ENCODE measurements around the gene MFAP5.
A peak's percentile ranks its signal among the peaks of the same experiment; 100 is the strongest.
"Not testable (repeated sequence)": the region's sequence is repeated elsewhere in the genome, so short reads cannot be mapped to it uniquely, and the experiment has no call there.

Gene MFAP5

DNA sequence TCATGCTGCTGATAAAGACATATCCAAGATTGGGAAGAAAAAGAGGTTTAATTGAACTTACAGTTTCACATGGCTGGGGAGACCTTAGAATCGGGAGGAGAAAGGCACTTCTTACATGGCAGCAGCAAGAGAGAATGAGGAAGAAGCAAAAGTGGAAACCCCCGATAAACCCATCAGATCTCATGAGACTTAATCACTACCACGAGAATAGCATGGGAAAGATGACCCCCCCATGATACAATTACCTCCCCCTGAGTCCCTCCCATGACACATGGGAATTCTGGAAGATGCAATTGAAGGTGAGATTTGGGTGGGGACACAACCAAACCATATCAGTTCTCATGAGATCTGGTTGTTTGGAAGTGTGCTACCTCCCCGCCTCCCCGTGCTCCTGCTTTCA is 9.8 kb upstream of the MFAP5 start:
- no peak for DNase-seq

DNA sequence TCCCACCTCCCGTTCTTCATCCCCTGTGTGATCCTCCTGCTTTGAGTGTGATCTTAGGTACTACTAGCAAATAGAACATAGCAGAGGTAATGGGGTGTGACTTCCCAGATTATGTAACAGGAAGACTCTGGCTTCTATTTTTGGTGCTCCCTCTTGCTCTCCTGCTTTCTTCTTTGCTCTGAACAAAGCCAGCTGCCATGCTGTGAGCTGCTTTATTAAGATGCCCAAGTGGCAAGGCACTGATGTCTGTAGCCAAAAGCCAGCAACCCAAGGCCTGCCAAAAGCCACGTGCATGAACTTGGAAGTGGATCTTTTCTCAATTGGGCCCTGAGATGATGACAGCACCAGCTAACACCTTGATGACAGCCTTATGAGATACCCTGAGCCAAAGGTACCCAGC is 5.8 kb upstream of the MFAP5 start:
- DNase-seq, result no peak

DNA sequence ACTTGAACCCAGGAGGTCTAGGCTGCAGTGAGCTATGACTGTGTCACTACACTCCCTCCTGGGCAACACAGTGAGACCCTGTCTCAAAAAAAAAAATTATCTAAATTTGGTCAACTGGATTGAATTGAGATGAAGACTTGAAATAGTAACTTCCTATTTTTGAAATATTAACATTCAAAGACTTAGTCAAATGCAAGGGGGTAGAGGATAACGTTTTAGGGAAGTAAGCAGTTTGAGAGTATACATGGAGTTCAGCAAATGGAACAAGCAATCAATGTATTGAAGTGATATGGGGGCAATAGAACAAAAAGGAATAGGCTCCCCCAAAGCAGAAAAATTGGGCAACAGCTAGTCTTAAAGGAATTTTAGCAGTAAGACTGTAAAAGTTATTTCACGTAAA is 4.6 kb upstream of the MFAP5 start:
- DNase-seq, result peak; percentile 60

DNA sequence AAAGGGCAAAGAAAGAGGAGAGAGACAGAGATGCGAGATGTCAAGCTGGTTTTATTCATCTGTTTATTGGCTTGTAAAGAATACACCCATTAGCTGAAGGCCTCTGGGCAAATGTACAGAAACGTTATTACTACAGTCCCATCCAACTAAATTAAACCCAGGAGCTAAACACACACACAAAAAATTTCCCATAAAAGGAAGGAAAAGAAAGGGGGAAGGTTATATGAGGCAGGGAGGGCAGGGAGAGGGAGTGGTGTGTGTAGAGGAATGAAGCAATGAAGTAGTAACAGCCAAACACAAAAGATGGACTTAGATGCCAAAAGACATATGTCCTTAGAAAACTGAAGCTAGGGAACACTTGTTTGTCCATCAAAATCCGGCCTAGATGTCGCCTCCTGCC is 3.1 kb upstream of the MFAP5 start:
- DNase-seq, result no peak

DNA sequence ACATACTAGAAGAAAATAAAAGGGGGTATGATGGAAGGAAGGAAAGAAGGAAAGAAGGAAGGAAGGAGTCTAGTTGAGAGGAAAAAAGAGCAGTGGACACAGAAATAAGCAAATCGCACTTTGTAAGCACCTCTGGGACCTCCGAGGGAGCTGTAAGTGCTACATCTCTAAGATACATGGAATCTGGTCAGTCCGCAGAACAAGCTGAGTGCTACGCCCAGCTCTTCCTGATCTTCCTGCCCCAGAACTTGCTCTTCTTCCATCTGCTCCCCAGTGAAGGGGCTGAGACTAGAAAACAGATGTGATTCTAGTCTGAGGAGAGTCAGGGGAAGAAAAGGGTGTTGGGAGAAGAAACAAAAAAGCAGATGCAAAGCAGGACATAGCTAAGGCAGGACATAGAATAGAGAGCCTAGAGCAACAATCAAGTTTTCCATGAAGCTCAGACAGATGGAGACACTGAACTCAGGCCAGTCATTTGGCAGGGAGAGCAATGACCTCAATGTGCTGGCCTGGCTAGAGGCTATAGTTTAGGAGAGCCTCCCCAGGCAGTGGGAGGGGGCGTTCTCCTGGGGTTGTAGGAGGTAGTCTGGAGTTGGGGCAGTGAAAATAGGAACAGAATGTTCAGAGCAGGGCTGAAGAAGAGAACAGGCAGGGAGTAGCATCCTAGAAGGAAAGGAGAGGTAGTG is 1.7 kb upstream of the MFAP5 start:
- no peak for DNase-seq

DNA sequence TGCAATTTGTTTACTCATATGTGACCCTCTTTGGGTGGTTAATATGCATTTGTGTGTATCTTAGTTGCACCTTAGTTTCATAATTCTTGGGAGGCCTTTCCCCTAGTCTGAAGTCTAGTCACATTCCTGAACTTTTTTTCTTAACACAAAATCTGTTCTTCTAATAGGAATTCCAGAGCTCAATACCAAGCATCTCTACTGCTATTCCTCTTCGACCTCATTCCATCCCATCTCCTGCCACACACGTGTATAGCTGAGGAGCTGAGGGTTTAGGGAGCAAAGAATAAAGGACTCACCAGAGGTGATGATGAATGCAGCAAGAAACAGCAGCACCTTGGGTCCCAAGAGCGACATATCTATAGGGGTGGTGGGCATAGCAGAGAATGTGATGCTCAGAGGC is 875 bp downstream of the MFAP5 start:
- DNase-seq, result no peak

DNA sequence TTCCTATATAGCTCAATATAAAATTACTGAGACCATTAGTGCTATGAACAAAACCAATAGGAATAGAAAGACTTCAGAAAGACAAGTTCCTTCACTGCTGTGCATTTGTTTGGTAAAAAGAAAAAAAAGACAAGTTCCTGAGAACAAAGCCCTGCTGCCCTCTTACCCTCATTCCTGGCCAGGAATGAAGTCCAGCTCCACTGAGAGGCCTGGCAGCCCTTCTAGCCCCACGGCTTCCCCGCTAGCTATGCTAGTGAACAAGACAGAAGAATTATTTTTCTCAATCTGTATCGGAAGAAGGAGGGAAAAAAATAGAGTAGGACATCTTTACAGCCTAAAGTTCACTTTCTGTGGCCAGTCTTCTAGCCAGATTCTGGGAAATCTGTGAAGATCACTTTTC is 1.6 kb downstream of the MFAP5 start:
- DNase-seq, result no peak

DNA sequence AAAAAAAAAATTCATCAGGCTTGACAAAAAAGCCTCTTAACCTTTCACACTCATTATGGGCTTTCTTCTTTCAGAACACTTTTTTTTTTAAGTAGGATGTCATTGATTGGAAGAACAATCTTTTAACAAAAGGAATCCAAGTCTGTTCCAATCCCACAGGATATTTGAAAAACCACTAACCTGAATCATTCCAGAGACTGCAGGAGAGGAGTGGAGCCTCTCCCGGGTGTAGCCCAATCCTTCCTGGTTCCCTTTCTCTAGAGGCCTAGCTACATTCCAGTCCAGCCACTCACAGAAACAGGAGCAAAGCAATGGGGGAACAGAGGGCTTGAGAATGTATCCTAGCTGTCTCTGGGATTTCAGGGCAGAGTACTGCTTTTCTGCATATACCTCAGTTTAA is 4.3 kb downstream of the MFAP5 start:
- DNase-seq, result no peak

DNA sequence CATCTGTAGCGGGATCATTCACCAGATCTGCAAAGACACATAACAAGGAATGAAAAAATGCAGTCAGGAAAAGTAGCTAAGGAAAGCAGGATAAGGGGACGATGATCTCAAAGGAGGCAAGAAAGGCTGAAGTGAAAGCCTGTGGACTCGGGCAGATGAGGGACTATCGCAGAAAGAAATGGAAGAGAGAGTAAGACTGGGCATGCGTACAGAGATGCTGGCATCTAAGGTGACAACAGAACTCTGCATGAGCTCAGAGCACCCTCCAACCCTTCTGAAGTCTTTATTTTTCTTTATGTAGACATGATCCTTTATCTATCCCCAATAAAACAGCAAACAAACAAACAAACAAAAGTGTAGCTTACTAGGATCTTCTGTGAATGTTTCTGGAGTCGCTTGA is 7.2 kb downstream of the MFAP5 start:
- no peak for DNase-seq

DNA sequence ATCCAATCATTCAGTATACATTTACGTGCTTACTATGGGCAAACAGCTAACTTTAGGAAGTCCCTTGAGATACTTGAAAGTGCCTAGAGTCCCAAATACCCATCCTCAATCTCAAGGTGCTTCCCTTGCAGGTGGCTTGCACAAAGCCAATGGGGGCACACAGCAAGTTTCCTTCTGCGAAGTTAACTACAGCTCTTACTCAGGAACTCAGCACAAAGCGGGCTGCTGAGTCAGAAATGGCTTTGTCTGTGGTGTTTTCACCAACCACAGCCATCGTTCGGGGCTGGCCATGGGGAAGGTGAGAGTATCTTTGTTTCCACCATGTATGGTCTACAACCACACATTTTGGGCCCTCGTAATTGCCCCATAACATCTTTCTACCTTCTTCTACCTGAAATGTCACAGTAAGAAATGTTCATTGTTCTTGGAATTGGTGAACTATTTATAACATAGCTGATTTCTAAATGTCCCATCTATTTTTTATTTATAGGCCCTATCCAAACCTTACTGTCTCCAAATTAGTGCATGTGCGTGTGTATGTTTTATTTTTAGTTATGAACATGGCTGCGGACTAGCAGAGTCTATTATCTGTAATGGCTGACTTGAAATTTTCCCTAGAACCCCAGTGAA is 13.9 kb downstream of the MFAP5 start:
- no peak for DNase-seq

DNA sequence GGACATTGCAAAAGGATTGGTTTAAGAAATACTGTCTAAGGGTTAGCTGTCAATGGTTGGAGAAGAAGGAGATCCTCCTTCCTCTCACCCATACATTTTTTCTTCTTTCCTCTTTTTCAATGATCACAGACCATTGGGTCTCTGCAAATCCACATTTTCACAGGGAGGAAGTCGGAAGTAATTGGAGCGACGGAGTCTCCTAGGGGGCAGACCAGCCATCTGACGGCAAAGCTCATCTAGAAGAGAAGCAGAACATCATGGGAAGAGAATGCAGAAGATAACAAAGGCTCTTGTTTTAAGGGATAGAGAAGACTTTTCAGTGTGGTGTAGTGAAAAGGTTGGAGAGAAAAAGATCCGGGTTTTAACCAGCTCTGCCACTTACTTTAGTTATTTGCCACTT is 14.7 kb downstream of the MFAP5 start:
- DNase-seq, result no peak

DNA sequence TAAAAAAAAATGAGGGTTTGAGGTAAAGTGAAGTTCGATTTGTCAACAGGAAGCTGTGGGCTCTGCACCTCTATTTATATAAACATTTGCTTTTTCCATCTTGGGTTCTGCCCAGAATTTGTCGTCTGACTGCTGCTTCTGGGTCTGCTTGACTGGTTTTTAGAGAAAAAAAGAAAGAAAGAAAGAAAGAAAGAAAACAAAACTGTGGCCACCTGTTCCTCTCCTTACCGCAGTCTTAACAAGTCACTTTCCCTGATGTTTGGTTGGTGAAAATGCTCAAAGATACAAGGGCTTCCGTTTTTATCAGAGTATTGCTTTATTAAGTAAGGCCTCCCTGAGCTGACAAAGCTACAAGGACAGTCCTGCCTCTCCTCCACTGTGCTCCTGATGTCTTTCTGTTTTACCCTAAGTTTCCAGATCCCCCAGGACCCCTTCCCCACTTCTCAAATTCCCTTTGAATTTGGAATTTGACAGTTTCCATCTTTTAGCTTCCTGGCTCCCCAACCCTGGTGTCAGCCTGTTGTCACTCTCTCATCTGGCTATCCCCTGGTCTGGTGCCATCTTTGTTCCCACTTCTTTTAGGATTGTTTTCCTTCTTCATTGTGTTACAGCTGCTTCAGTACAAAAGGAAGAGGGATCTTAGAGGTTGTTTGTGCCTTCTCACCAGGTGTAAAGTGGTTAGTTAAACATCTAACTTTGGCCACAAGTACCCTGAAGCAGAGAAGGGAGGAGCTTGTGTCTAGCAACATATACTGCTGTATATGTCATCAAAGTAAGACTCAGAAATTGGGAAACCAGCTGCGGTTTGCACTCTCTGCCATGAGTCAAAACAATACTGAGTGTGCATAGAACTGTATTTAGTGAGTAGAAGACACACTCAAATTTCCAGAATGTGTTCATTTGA is 18.0 kb downstream of the MFAP5 start:
- no peak for DNase-seq

DNA sequence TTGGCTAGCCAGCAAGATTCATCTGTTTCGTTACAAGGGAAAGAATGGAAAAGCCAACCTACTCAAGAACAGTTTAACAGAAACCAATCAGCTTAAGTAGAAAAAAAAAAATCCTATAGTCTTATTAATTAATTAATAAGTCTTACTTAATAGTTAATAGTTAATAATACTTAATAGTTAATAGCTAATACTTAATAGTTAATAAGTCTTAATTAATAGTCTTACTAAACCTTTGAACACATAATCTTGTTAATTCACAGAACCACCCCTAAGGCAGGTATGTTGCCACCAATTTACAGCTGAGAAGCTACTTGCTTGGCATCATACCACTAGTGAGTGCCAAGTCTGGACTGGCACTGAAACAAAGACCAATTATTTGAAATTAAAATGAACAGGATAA is 19.9 kb downstream of the MFAP5 start:
- no peak for DNase-seq

DNA sequence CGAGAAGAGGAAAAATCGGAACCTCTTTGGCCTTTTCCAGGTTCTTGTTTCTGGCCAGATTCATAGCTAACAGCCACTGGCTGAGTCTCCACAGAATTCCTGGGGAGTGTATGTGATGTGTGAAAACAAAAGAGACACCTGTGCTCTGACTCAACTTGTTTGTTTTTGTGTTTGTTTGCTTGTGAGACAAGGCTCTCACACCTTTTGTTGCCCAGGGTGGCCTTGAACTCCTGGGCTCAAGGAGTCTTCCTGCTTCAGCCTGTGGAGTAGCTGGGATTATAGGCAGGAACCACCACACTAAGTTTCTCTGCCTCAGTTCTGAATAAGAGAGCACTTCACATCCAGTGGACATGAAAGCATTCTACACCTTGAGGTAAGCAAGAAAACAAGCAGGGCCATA is 22.7 kb downstream of the MFAP5 start:
- DNase-seq, result no peak

DNA sequence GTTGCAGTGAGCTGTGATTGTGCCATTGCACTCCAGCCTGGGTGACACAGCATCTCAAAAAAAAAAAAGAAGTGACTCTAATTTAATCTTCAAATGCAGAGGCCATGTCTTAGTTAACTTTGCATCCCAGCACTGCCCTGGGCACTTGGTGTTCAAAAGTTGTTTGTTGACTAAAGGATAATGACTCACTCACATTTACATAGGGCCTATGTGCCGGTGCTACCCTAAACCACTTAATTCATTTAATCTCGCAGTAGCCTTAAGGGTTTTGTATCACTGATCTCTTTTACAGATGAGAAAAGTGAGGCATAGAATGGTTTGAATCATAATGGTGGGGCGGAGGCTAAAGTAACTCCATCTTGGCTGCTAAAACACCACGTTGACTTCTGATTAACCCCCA is 23.7 kb downstream of the MFAP5 start:
- DNase-seq, result no peak

DNA sequence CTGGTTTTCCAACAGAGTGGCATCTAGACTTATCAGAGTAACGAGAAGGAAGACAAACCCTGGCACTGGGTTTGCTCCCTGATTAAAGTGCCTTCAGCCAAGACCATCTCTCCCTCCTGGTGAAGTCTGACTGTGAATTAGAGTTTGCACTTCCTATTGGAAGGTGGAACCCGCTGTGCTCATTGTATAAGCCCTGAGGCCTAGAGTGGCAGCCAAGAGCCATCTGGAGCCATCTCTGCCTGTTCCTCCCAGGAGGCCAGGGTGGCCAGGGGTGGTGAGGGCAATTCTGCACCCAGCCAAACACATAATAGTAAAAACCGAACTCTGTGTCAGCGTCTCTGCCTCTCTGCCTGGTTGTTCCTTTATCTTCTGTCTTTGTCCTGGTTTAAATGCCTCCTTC is 25.0 kb downstream of the MFAP5 start:
- DNase-seq, result no peak

DNA sequence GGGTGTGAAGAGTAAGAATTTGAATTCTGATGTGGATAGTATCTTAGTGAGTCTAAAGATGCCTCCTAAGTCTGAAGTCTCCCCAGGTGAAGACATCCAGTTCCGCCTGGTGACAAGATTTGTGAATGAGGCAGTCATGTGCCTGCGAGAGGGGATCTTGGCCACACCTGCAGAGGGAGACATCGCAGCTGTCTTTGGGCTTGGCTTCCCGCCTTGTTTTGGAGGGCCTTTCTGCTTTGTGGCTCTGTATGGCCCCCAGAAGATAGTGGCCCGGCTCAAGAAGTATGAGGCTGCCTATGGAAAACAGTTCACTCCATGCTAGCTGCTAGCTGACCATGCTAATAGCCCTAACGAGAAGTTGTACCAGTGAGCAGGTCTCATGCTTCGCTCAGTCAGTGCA is 25.4 kb downstream of the MFAP5 start:
- no peak for DNase-seq

DNA sequence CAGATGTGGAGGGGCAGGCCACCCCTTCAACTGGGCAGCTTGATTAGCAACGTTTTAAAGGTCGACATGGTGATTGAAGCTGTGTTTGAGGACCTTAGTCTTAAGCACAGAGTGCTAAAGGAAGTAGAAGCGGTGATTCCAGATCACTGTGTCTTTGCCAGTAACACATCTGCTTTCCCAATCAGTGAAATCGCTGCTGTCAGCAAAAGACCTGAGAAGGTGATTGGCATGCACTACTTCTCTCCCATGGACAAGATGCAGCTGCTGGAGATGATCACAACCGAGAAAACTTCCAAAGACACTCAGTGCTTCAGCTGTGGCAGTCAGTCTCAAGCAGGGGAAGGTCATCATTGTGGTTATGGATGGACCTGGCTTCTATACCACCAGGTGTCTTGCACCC is 26.0 kb downstream of the MFAP5 start:
- no peak for DNase-seq

DNA sequence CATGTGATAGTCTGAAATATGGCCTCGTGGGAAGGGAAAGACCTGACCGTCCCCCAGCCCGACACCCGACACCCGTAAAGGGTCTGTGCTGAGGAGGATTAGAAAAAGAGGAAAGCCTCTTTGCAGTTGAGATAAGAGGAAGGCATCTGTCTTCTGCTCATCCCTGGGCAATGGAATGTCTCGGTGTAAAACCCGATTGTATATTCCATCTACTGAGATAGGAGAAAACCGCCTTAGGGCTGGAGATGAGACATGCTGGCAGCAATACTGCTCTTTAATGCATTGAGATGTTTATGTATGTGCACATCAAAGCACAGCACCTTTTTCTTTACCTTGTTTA is 26.6 kb downstream of the MFAP5 start:
- not testable (repeated sequence) for DNase-seq

DNA sequence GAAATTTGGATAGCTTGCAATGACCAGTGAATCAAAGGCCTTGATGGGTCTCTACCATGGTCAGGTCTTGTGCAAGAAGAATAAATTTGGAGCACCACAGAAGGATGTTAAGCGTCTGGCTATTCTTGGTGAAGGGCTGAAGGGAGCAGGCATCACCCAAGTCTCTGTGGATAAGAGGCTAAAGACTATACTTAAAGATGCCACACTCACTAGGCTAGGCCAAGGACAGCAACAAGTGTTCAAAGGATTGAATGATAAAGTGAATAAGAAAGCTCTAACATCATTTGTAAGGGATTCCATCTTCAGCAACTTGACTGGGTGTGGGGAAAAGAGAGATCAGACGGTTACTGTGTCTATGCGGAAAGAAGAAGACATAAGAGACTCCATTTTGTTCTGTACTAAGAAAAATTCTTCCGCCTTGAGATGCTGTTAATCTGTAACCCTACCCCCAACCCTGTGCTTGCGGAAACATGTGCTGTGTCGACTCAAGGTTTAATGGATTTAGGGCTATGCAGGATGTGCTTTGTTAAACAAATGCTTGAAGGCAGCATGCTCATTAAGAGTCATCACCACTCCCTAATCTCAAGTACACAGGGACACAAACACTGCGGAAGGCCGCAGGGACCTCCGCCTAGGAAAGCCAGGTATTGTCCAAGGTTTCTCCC is 27.2 kb downstream of the MFAP5 start:
- not testable (repeated sequence) for DNase-seq

DNA sequence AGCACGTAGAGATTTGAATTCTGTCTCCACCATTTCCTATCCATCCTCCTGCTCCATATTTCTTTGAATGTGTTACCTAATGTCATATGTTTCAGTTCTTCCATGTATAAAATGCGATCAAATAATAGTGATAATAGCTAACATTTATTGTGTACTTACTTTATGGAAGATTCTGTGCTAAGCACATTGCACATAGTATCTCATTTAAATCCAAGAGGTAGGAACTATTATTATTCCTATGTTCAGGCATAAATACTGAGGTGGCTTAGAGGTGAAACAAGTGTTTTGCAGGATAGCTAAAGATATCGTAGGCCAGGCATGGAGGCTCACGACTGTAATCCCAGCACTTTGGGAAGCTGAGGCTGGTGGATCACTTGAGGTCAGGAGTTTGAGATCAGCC is 32.5 kb downstream of the MFAP5 start:
- no peak for DNase-seq

DNA sequence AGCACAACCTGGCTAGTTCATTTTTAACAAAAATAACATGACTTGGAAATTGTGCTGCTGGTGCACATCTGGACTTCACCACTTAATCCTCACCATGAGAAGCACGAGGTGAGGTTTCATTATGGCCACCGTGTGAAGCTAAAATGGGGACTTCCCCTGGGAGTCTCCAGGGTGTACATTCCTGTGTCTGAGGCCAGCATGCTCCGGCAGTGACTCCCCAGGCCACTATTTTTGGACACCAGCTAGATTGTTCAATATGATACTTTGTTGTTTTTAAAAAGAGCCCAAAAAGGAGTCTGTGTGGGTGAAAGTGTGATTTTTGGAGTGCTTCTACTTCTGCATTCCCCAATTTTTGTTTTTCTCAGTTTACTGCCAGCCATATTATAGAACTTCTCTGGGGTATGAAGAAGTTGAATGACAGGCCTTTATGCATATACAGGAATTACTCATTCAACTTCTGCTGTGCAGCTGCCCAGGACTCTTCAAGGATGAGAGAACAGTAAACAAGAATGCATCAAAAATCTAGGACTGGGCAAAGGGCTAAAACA is 33.1 kb downstream of the MFAP5 start:
- DNase-seq, result no peak

DNA sequence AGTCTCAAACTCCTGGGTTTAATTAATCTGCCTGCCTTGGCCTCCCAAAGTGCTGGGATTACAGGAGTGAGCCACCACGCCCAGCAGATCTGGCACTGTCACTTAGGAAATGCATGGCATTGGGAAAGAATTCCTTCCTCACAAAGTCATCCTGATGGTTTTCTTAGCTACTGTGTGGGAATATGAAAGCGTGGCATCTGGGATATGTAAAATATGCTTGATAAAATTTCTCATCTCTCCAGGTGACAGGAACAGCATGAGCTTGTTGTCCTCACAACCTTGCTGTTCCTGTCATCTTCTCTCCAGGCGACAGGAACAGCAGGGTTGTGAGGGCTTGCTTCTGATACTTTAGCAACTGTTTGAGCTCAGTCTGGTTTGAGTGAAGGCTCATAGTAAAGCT is 33.9 kb downstream of the MFAP5 start:
- no peak for DNase-seq

Measured in hematopoietic multipotent progenitor cell treated with erythropoietin and hydrocortisone succinate and interleukin-3 and kit ligand, for 4 days (in vitro differentiated cells).